K562 (cell line): ENCODE results near the gene EFNA2.

Experiments used
- CCAR2 ChIP-seq: fragments of 200-400 bp; formaldehyde crosslinking; IDR thresholded peaks from 2 replicates; pipeline ENCODE4 v1.6.1; 2017; ENCODE audit warnings: mild to moderate bottlenecking, low read depth, low read length
- ELF1 ChIP-seq: fragments of 200-800 bp; sonication (Bioruptor generic); IDR thresholded peaks from 2 replicates; pipeline ENCODE4 v1.6.1; 2016; ENCODE audit warnings: missing genetic modification characterization, missing compliant biosample characterization
- FOXP1 ChIP-seq: sonication (generic); formaldehyde crosslinking; IDR thresholded peaks from 2 replicates; pipeline ENCODE4 v1.8.0; 2022; ENCODE audit warnings: mild to moderate bottlenecking, missing genetic modification reagents
- KAT7 ChIP-seq: sonication (generic); formaldehyde crosslinking; IDR thresholded peaks from 2 replicates; pipeline ENCODE4 v1.8.0; 2022; ENCODE audit warnings: missing genetic modification reagents, mild to moderate bottlenecking, borderline replicate concordance
- NRF1 ChIP-seq, 2 experiments: fragments of 450-650 bp; IDR thresholded peaks in 1 of 2; conservative IDR thresholded peaks in 1 of 2; 2 replicates each; pipeline ENCODE4 v1.6.1; 2014; ENCODE audit warnings: mild to moderate bottlenecking in 2 of 2
- POLR2A ChIP-seq: fragments of 450-650 bp; conservative IDR thresholded peaks from 2 replicates; pipeline ENCODE4 v1.6.1; 2016
- RFX5 ChIP-seq: IDR thresholded peaks from 2 replicates; pipeline ENCODE4 v1.6.1; 2011; ENCODE audit warnings: low read depth, mild to moderate bottlenecking, improper control_type of control experiment, low read length
- TCF7L2 ChIP-seq: fragments of 150-350 bp; IDR thresholded peaks from 2 replicates; pipeline ENCODE4 v1.6.1; 2016; ENCODE audit warnings: low read depth, mild to moderate bottlenecking, low read length, moderate library complexity
- TF ChIP-seq, protein P1 (sequence below): fragments of 450-650 bp; conservative IDR thresholded peaks from 2 replicates; pipeline ENCODE4 v1.6.1; 2016; ENCODE audit warnings: missing genetic modification characterization, low read depth, mild to moderate bottlenecking, missing compliant biosample characterization, moderate library complexity
- TF ChIP-seq, protein P2 (sequence below): sonication (generic); formaldehyde crosslinking; IDR thresholded peaks from 2 replicates; pipeline ENCODE4 v1.8.0; 2022; ENCODE audit warnings: mild to moderate bottlenecking, missing genetic modification reagents
- TF ChIP-seq, protein P3 (sequence below): sonication (generic); formaldehyde crosslinking; IDR thresholded peaks from 2 replicates; pipeline ENCODE4 v1.8.1; 2023; ENCODE audit warnings: mild to moderate bottlenecking, missing genetic modification reagents

DNA sequence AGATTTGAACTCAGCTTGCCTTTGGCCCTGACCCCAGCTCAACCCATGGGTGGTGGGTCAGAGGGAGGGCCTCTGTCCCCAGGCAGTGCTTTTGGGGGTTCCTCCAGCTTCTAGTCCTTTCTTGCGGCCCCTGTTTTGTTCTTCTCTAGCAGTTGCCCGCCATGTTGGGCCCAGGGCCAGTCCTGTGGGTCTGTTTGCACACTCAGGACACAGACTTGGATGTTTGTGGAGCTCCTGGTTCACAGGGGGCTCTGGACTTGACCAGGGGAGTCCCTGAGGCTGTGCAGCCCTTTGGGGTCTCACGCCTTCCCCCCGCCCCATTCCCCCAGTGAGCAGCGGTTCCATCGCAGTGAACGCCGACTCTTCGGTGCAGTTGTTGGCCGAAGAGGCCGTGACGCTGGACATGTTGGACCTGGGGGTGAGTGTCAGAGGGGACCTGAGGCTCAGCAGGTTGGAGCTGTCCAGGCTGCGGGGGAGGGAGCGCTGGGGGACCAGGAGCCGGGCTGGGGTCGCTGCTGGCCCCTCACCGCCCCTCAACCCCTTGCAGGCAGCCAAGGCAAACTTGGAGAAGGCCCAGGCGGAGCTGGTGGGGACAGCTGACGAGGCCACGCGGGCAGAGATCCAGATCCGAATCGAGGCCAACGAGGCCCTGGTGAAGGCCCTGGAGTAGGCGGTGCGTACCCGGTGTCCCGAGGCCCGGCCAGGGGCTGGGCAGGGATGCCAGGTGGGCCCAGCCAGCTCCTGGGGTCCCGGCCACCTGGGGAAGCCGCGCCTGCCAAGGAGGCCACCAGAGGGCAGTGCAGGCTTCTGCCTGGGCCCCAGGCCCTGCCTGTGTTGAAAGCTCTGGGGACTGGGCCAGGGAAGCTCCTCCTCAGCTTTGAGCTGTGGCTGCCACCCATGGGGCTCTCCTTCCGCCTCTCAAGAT lies 41.6 kb upstream of the EFNA2 start:
- TF ChIP-seq POLR2A (no peak), TCF7L2 (no peak), CCAR2 (no peak), NRF1 (conservative IDR thresholded peaks at IDR 0.05 in 1 of 2, IDR thresholded peaks at IDR 0.05 in 1 of 2) (no peak; a peak in 1 of 4 replicates), FOXP1 (no peak), RFX5 (no peak), ELF1 (tag) (no peak), KAT7 (CRISPR knock-in tag) (no peak)
- TF ChIP-seq, protein P1, sequence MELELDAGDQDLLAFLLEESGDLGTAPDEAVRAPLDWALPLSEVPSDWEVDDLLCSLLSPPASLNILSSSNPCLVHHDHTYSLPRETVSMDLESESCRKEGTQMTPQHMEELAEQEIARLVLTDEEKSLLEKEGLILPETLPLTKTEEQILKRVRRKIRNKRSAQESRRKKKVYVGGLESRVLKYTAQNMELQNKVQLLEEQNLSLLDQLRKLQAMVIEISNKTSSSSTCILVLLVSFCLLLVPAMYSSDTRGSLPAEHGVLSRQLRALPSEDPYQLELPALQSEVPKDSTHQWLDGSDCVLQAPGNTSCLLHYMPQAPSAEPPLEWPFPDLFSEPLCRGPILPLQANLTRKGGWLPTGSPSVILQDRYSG (tag), result no peak
- TF ChIP-seq, protein P2, sequence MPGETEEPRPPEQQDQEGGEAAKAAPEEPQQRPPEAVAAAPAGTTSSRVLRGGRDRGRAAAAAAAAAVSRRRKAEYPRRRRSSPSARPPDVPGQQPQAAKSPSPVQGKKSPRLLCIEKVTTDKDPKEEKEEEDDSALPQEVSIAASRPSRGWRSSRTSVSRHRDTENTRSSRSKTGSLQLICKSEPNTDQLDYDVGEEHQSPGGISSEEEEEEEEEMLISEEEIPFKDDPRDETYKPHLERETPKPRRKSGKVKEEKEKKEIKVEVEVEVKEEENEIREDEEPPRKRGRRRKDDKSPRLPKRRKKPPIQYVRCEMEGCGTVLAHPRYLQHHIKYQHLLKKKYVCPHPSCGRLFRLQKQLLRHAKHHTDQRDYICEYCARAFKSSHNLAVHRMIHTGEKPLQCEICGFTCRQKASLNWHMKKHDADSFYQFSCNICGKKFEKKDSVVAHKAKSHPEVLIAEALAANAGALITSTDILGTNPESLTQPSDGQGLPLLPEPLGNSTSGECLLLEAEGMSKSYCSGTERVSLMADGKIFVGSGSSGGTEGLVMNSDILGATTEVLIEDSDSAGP (CRISPR knock-in tag), result no peak
- TF ChIP-seq, protein P3, sequence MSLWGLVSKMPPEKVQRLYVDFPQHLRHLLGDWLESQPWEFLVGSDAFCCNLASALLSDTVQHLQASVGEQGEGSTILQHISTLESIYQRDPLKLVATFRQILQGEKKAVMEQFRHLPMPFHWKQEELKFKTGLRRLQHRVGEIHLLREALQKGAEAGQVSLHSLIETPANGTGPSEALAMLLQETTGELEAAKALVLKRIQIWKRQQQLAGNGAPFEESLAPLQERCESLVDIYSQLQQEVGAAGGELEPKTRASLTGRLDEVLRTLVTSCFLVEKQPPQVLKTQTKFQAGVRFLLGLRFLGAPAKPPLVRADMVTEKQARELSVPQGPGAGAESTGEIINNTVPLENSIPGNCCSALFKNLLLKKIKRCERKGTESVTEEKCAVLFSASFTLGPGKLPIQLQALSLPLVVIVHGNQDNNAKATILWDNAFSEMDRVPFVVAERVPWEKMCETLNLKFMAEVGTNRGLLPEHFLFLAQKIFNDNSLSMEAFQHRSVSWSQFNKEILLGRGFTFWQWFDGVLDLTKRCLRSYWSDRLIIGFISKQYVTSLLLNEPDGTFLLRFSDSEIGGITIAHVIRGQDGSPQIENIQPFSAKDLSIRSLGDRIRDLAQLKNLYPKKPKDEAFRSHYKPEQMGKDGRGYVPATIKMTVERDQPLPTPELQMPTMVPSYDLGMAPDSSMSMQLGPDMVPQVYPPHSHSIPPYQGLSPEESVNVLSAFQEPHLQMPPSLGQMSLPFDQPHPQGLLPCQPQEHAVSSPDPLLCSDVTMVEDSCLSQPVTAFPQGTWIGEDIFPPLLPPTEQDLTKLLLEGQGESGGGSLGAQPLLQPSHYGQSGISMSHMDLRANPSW (CRISPR knock-in tag), result no peak
